Chondrocyte (in vitro differentiated cells): Measurements from ENCODE around the gene BANF1. TPM values are rescaled to one million over a fixed set of nuclear protein-coding genes. Genes with fewer than 3 reads are reported as not detected.

Source experiments
- DNase-seq: peaks from one replicate; pipeline ENCODE4 v3.0.0; 2021; ENCODE audit warnings: mixed read lengths, low spot score
- H3K27ac Mint-ChIP-seq: one replicate; pipeline ENCODE4 v1.8.0; 2021; ENCODE audit warnings: mild to moderate bottlenecking, moderate library complexity, mixed read lengths; ENCODE audit not compliant: unreplicated experiment
- H3K27me3 Mint-ChIP-seq: 2 replicates; pipeline ENCODE4 v1.8.0; 2021; ENCODE audit warnings: low read depth, mixed read lengths
- H3K36me3 Mint-ChIP-seq: 2 replicates; pipeline ENCODE4 v1.8.0; 2021; ENCODE audit warnings: low read depth, mixed read lengths
- H3K4me1 Mint-ChIP-seq: 2 replicates; pipeline ENCODE4 v1.8.0; 2021; ENCODE audit warnings: low read depth, mild to moderate bottlenecking, mixed read lengths
- H3K4me3 Mint-ChIP-seq: one replicate; pipeline ENCODE4 v1.8.0; 2021; ENCODE audit warnings: mild to moderate bottlenecking, moderate library complexity, mixed read lengths; ENCODE audit not compliant: unreplicated experiment
- H3K9me3 Mint-ChIP-seq: 2 replicates; pipeline ENCODE4 v1.8.0; 2021; ENCODE audit warnings: low read depth, mixed read lengths
- CTCF ChIP-seq: fragments of 200-600 bp; sonication (generic); IDR thresholded peaks from 2 replicates; pipeline ENCODE4 v1.5.0; 2021; ENCODE audit warnings: antibody characterized with exemption, mild to moderate bottlenecking, moderate library complexity
- total RNA-seq: library from RNA; stranded (reverse); gene quantifications from 3 replicates; pipeline ENCODE4 v1.2.1, GENCODE V29; 2021

BANF1 gene
- total RNA-seq, 1 donor from 2014 or later: 187 TPM

GRCh38 chr11:66012371-66012945, 10.2 kb downstream of the BANF1 start:
- Mint-ChIP-seq H3K9me3 (no peaks in the 10 kb centered on the region), H3K36me3 (no peaks in the 10 kb centered on the region), H3K27me3 (no peaks in the 10 kb centered on the region), H3K27ac (no peak overlapping the region), H3K4me3 (no peak overlapping the region), H3K4me1 (peaks cover 55% of the 10 kb centered on the region)
- TF ChIP-seq CTCF: no peak
- DNase-seq: no peak

GRCh38 chr11:66012946-66013761, 10.9 kb downstream of the BANF1 start:
- no peak for DNase-seq
- Mint-ChIP-seq H3K36me3 (no peaks in the 10 kb centered on the region), H3K4me3 (no peak overlapping the region), H3K9me3 (no peaks in the 10 kb centered on the region), H3K27ac (no peak overlapping the region), H3K4me1 (peaks cover 55% of the 10 kb centered on the region), H3K27me3 (no peaks in the 10 kb centered on the region)
- no peak for TF ChIP-seq CTCF

GRCh38 chr11:66013762-66014100, 11.4 kb downstream of the BANF1 start:
- H3K4me3 Mint-ChIP-seq: no peak overlapping the region
- no peak for DNase-seq

GRCh38 chr11:66014804-66015453, 12.6 kb downstream of the BANF1 start:
- H3K4me3 Mint-ChIP-seq: no peak overlapping the region

More at GRCh38 chr11:66013762-66014100, 11.4 kb downstream of the BANF1 start:
- Mint-ChIP-seq H3K27me3 (no peaks in the 10 kb centered on the region), H3K9me3 (no peaks in the 10 kb centered on the region), H3K36me3 (no peaks in the 10 kb centered on the region), H3K4me1 (peaks cover 52% of the 10 kb centered on the region), H3K27ac (no peak overlapping the region)
- TF ChIP-seq CTCF: no peak

More at GRCh38 chr11:66014804-66015453, 12.6 kb downstream of the BANF1 start:
- Mint-ChIP-seq H3K4me1 (peaks cover 49% of the 10 kb centered on the region), H3K27ac (peak overlapping the region; percentile 85), H3K36me3 (no peaks in the 10 kb centered on the region), H3K9me3 (no peaks in the 10 kb centered on the region), H3K27me3 (no peaks in the 10 kb centered on the region)
- DNase-seq: no peak
- no peak for TF ChIP-seq CTCF
